Posterior vena cava (tissue), 2 donors: ENCODE results near the gene TMCC3. TPM values are rescaled to one million over a fixed set of nuclear protein-coding genes. Genes with fewer than 3 reads are reported as not detected.
"Not testable (repeated sequence)": the region's sequence is repeated elsewhere in the genome, so short reads cannot be mapped to it uniquely, and the experiment has no call there.

Experiments used
- DNase-seq: peaks from one replicate; pipeline ENCODE4 v3.0.0-alpha.2; 2020; ENCODE audit warnings: low spot score
- intact Hi-C, 2 donors: fragments of 100-400 bp; cut with DNase I; formaldehyde crosslinking; loops; one replicate each; pipeline versions ENCODE4 v1.14.1 to v1.14.2; 2022 to 2023
- total RNA-seq, 2 donors: library from RNA; stranded (reverse); fragmentation: NEBNext Ultra II Directional; extraction: Animal tissue kit (Norgen Biotek cat#: 25700); gene quantifications; one replicate each; pipeline ENCODE4 v1.2.1, GENCODE V29; 2021
- donor health status: DM: yes; HTN: yes; CAD: no.
- donor health status: DM: yes; HTN: yes; CAD: no.

Gene TMCC3
- total RNA-seq, 2 donors from 2014 or later = 10.3 to 21.2 TPM

GRCh38 chr12:94553875-94554274, 96.5 kb downstream of the TMCC3 start:
- intact Hi-C loops = loop anchor here in 1 of 2 donors (10.0 kb wide), 1 partner anchor 211 kb away; no protein-coding TSS in a partner anchor
- DNase-seq = peak; percentile 62

- DNase-seq = peak; percentile 73
- intact Hi-C loops = loop anchor here in 1 of 2 donors (10.0 kb wide), 1 partner anchor 212 kb away; no protein-coding TSS in a partner anchor
These were observed 97.2 kb downstream of the TMCC3 start for GRCh38 chr12:94553130-94553519.

DNA sequence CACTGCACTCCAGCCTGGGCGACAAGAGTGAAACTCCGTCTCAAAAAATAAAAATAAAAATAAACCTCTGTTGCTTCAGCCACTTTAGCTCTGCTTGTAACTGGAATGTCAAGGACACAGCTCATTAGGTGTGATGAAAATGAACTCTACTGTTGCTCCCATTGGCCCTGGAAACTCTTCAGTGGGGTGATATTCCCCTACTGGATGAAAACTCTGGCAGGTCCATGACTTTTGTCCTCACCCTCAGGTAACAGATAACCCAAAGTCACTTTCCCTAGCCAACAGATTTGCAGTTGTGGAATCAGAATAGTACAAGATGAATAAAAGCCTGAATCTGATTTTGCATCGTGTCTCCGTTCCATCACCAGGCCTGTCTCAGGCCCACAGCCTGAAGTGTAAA, 98.5 kb downstream of the TMCC3 start:
- intact Hi-C loops = loop anchor here in 1 of 2 donors (10.0 kb wide), 1 partner anchor 213 kb away; no protein-coding TSS in a partner anchor
- no peak for DNase-seq

DNA sequence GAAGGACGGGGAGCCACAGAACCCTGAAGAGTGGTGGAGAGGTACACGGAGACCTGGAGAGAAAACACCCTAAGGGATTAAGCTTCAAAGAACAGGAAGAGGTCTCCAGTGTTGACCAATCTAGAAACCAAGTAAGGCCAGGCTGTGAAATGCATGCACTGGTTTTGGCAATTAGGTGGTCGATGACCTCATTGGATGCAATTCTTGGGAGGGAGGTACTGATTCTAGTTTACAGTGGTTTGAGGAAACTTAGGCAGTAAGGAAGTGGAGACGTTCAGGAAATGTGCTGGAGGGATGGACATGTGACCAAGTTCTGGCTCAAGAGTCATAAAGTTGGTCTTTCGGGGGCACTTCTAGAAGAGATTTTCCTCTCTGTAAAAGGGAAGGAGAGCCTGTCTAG, 99.4 kb downstream of the TMCC3 start:
- DNase-seq = no peak
- intact Hi-C loops = loop anchor here in 1 of 2 donors (10.0 kb wide), 1 partner anchor 214 kb away; no protein-coding TSS in a partner anchor

DNA sequence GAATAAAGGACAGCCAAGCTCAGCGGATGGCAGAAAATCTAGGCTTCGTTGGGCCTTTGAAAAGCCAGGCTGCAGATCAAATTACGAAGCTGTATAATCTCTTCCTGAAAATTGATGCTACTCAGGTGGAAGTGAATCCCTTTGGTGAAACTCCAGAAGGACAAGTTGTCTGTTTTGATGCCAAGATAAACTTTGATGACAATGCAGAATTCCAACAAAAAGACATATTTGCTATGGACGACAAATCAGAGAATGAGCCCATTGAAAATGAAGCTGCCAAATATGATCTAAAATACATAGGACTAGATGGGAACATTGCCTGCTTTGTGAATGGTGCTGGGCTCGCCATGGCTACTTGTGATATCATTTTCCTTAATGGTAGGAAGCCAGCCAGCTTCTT, 101.5 kb downstream of the TMCC3 start:
- DNase-seq, intact Hi-C loops: not testable (repeated sequence)

- peak; percentile 69 for DNase-seq
- intact Hi-C loops = no loop called here
These were observed 104.2 kb downstream of the TMCC3 start for GRCh38 chr12:94545935-94546771.

GRCh38 chr12:94544355-94544754, 106.0 kb downstream of the TMCC3 start:
- DNase-seq = no peak
- intact Hi-C loops = no loop called here

DNA sequence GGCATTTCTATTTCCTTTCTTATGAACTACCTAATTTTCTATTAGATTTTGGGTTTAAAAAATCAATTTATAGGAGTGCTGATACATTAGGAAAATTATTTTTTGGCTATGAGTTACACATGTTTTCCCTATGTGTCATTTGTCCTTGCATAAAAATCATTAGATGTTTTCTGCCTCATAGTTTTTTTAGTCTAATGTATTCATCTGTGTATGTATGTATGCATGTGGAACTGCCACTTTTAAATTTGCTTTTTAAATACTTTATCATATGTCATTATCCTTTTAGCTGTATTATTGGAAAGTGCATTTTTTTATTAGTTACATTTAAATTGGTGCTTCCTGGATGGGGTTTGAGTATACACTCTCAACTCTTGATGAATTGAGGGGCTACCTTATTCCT, 112.0 kb downstream of the TMCC3 start:
- intact Hi-C loops = no loop called here
- DNase-seq = no peak

- intact Hi-C loops = no loop called here
- DNase-seq = no peak
These were observed 114.1 kb downstream of the TMCC3 start for GRCh38 chr12:94536040-94536965.

GRCh38 chr12:94535510-94535921, 114.8 kb downstream of the TMCC3 start:
- no peak for DNase-seq
- intact Hi-C loops = no loop called here

DNA sequence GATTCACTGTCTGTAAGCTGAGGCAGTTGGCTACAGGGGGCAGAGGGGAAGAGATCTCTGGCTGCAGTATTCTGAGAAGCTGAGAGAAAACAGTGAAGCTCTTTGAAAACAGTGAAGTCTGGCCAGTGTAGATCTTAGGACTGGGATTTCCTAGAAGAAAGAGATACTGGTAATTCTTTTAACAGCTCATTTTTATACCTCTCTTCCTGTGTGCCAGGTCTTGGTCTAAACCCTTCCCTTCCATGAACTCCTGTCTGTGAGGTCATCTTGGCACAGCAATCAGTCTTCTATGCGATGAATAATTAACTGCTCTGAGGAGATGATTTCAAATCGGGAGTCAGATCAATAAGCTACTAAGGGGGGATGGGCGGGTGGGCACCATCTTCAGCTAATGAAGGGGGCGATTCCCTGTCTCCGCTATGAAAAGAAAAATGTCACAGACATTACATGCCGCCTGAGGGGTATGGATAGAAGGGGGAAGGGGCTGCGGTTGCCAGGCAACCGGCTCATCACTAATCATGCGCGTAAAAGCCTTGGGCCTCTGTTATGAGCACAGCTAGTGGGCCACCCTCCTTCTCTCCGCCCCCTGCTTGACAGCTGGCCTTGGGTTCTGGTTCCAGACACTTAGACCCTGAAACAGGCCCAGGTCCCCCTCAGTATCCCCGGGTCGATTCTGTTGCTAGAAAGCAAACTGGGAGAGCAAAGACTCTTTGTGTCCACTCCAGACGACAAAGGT, 115.4 kb downstream of the TMCC3 start:
- no peak for DNase-seq
- intact Hi-C loops = loop anchor here in 1 of 2 donors (5.0 kb wide), 1 partner anchor 388 kb away; the partner anchor contains the start of gene PLXNC1

DNA sequence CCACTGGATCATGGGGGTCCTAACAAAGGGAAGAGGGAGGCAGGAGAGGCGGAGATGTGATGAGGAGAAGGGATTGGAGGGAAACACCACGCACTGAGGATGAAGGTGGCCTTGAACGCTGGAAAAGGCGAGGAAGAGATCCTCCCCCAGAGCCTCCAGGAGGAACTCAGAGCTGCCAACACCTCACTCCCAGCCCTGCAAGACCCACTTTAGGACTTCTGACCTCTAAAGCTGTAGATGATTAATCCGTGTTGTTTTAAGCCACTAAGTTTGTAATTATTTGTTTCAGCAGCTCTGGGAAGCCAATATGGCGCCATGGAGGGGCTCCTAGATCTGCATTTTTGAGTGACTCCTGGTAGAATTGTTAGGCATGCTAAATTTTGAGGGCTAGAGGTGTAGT, 116.1 kb downstream of the TMCC3 start:
- DNase-seq = no peak

DNA sequence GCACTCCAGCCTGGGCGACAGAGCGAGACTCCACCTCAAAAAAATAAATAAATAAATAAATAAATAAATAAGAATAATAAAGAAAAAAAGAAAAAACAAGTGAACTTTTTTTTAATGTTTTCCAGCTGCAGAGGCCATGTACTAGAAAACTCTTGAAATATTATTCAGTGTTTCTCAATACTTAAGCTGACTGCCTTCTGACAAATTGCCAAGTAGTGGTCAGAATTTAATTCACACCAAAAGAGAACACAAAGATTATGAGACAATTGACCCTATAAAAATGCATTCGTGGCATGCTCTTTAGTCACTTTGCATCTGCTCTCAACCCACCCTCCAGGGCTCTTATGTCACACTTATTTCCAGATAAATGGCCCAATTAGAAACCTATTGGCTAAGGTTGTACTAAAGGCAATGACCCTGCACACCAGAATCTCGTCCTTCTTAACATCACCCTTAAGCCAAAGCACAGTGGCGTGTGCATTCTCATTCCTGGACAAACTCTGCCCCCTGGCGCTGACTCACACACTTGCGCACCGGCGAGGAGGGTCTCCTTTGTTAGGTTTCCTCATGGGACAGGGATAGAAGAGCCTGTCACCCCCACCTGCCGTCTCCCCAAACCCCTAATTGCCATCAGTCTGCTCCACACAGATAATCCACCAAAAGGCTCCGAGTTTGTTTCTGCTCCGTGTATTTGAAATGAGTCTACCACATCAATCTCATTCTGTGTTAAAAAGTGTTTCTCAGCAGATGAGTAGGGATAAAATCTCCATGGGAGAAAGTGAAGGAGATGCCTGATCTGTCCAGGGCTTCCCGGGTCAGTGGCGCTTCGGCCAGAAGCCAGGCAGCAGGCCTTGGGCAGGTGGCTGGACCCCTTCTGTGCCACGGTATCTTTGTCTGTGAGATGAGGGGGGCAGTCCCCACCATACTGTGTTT, 117.6 kb downstream of the TMCC3 start:
- intact Hi-C loops = loop anchor here in 1 of 2 donors (5.0 kb wide), 1 partner anchor 385 kb away; the partner anchor contains the start of gene PLXNC1
- DNase-seq = peak; percentile 90

More for the DNA sequence above, 116.1 kb downstream of the TMCC3 start:
- intact Hi-C loops = loop anchor here in 1 of 2 donors (5.0 kb wide), 1 partner anchor 387 kb away; the partner anchor contains the start of gene PLXNC1

- intact Hi-C loops = loop anchor here in 1 of 2 donors (5.0 kb wide), 1 partner anchor 384 kb away; the partner anchor contains the start of gene PLXNC1
These were observed 119.1 kb downstream of the TMCC3 start for GRCh38 chr12:94531196-94531720.

DNA sequence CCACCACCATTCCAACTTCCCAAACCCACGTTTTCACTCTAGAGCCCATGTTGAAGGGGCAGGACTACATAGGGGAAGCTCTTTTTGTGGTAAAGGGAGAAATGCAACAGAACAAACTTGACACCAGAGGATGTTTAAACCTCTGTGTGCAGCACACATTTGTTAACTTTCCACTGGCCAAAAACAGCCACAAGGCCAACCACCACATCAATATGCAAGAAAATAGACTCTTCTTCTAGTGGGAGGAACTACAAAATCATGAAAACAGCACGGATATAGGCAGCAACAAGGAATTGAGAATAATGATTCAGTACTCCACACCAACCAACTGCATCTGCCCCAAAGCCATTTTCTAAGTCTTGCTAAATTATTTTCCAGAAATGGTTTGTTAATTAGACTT, 124.4 kb downstream of the TMCC3 start:
- intact Hi-C loops = loop anchor here in 1 of 2 donors (5.0 kb wide), 1 partner anchor 384 kb away; no protein-coding TSS in a partner anchor
- DNase-seq = no peak

More at GRCh38 chr12:94531196-94531720, 119.1 kb downstream of the TMCC3 start:
- DNase-seq = no peak
